DOHH2 (cell line): ENCODE results near the gene MRPS11.
"Not testable (repeated sequence)": the region's sequence is repeated elsewhere in the genome, so short reads cannot be mapped to it uniquely, and the experiment has no call there.

Source experiments
- H3F3A ChIP-seq: fragments of 200-600 bp; sonication (generic), shearing (Covaris generic); 2 replicates; pipeline ENCODE4 v1.6.0; 2016; ENCODE audit warnings: antibody characterized with exemption, mild to moderate bottlenecking; ENCODE audit not compliant: control insufficient read depth, insufficient read depth
- H3K27ac ChIP-seq: fragments of 200-600 bp; sonication (generic); 2 replicates; pipeline ENCODE4 v1.5.1; 2014; ENCODE audit warnings: low read depth, mild to moderate bottlenecking, low read length, moderate library complexity
- H3K27me3 ChIP-seq: fragments of 200-600 bp; sonication (generic); 2 replicates; pipeline ENCODE4 v1.6.1; 2014; ENCODE audit warnings: mild to moderate bottlenecking, low read length, mixed read lengths; ENCODE audit not compliant: control insufficient read depth
- H3K36me3 ChIP-seq: fragments of 200-600 bp; sonication (generic); 2 replicates; pipeline ENCODE4 v1.6.1; 2014; ENCODE audit warnings: mild to moderate bottlenecking, low read length, moderate library complexity, mixed read lengths; ENCODE audit not compliant: control insufficient read depth
- H3K4me1 ChIP-seq: fragments of 200-600 bp; sonication (generic); 2 replicates; pipeline ENCODE4 v1.6.1; 2014; ENCODE audit warnings: mild to moderate bottlenecking, low read length, mixed read lengths; ENCODE audit not compliant: control insufficient read depth
- H3K4me2 ChIP-seq: fragments of 200-600 bp; sonication (generic); 2 replicates; pipeline ENCODE4 v1.6.0; 2014; ENCODE audit warnings: mild to moderate bottlenecking, low read length, moderate library complexity
- H3K4me3 ChIP-seq: fragments of 200-600 bp; sonication (generic); 2 replicates; pipeline ENCODE4 v1.5.1; 2014; ENCODE audit warnings: mild to moderate bottlenecking, low read length, mixed read lengths
- H3K79me2 ChIP-seq: fragments of 200-600 bp; sonication (generic); 2 replicates; pipeline ENCODE4 v1.6.1; 2014; ENCODE audit warnings: mild to moderate bottlenecking, low read length, mixed read lengths; ENCODE audit not compliant: control insufficient read depth
- H3K9me2 ChIP-seq: fragments of 200-600 bp; sonication (generic); replicated peaks from 2 replicates; pipeline ENCODE4 v1.6.1; 2014; ENCODE audit warnings: mild to moderate bottlenecking, low read length, mixed read lengths; ENCODE audit not compliant: control insufficient read depth
- H3K9me3 ChIP-seq: fragments of 200-600 bp; sonication (generic); 2 replicates; pipeline ENCODE4 v1.6.1; 2014; ENCODE audit warnings: antibody characterized with exemption, low read length, mixed read lengths; ENCODE audit not compliant: control insufficient read depth, insufficient read depth
- H4K20me1 ChIP-seq: fragments of 200-600 bp; sonication (generic); 2 replicates; pipeline ENCODE4 v1.6.0; 2014; ENCODE audit warnings: low read depth, mild to moderate bottlenecking, antibody characterized with exemption, low read length, moderate library complexity; ENCODE audit not compliant: control insufficient read depth, insufficient read depth
- CTCF ChIP-seq: fragments of 200-600 bp; sonication (generic); IDR thresholded peaks from one replicate; pipeline ENCODE4 v1.5.1; 2014; ENCODE audit warnings: antibody characterized with exemption, mild to moderate bottlenecking, low read depth, low read length; ENCODE audit not compliant: poor library complexity, severe bottlenecking
- EZH2phosphoT487 ChIP-seq: fragments of 200-600 bp; sonication (generic); IDR thresholded peaks from 2 replicates; pipeline ENCODE4 v1.6.1; 2017; ENCODE audit warnings: borderline replicate concordance, mild to moderate bottlenecking, antibody characterized with exemption, low read length, moderate library complexity, mixed read lengths

MRPS11 gene

GRCh38 chr15:88430051-88430450 is 37.5 kb upstream of the MRPS11 start:
- no peak overlapping the region for H3K27ac ChIP-seq
- H3K4me3 ChIP-seq, result no peak overlapping the region
- H3K9me2 ChIP-seq, result no peaks in the 10 kb centered on the region
- H4K20me1 ChIP-seq, result no peaks in the 10 kb centered on the region
- TF ChIP-seq CTCF (no peak), EZH2phosphoT487 (no peak)
- no peaks in the 10 kb centered on the region for H3K79me2 ChIP-seq
- H3K36me3 ChIP-seq, result no peaks in the 10 kb centered on the region
- no peaks in the 10 kb centered on the region for H3K4me1 ChIP-seq
- peaks cover 17% of the 10 kb centered on the region for H3K27me3 ChIP-seq
- H3K9me3 ChIP-seq, result no peaks in the 10 kb centered on the region
- H3K4me2 ChIP-seq, result no peak overlapping the region
- H3F3A ChIP-seq, result no peaks in the 10 kb centered on the region

- Histone ChIP-seq H3K27ac (no peak overlapping the region), H4K20me1 (no peaks in the 10 kb centered on the region), H3K9me3 (no peaks in the 10 kb centered on the region), H3F3A (no peaks in the 10 kb centered on the region), H3K36me3 (no peaks in the 10 kb centered on the region), H3K9me2 (no peaks in the 10 kb centered on the region), H3K4me2 (no peak overlapping the region), H3K4me3 (no peak overlapping the region), H3K79me2 (no peaks in the 10 kb centered on the region), H3K4me1 (no peaks in the 10 kb centered on the region), H3K27me3 (peaks cover 14% of the 10 kb centered on the region; the same call in 1 of the 2 replicates)
- TF ChIP-seq EZH2phosphoT487 (no peak), CTCF (no peak)
Observed at GRCh38 chr15:88431441-88431840, 36.1 kb upstream of the MRPS11 start.

- Histone ChIP-seq H3K4me3 (no peak overlapping the region), H3K4me2 (no peak overlapping the region), H3K9me3 (no peaks in the 10 kb centered on the region), H3K36me3 (no peaks in the 10 kb centered on the region), H3K4me1 (no peaks in the 10 kb centered on the region), H3F3A (no peaks in the 10 kb centered on the region), H4K20me1 (no peaks in the 10 kb centered on the region), H3K27me3 (peaks cover 2% of the 10 kb centered on the region; the same call in 1 of the 2 replicates), H3K27ac (no peak overlapping the region), H3K79me2 (no peaks in the 10 kb centered on the region), H3K9me2 (no peaks in the 10 kb centered on the region)
- no peak for TF ChIP-seq EZH2phosphoT487
- no peak for TF ChIP-seq CTCF
Observed at GRCh38 chr15:88433046-88433685, 34.3 kb upstream of the MRPS11 start.

GRCh38 chr15:88434106-88434505 is 33.4 kb upstream of the MRPS11 start:
- H3K4me2 ChIP-seq, H3K36me3 ChIP-seq, H3K4me3 ChIP-seq, H3K9me2 ChIP-seq, H3K9me3 ChIP-seq, H3F3A ChIP-seq, H3K27me3 ChIP-seq, H3K79me2 ChIP-seq, H4K20me1 ChIP-seq, H3K4me1 ChIP-seq, H3K27ac ChIP-seq: not testable (repeated sequence)
